ENCODE data around the gene MAEL.

The MAEL gene

GRCh38 chr1:167057241-167057688, 68.2 kb downstream of the MAEL start:
- no peak for DNase-seq

GRCh38 chr1:167059045-167059808, 70.1 kb downstream of the MAEL start:
- peak; percentile 40 to 72 (median 53) for DNase-seq

GRCh38 chr1:167059809-167060107, 70.7 kb downstream of the MAEL start:
- no peak for DNase-seq

GRCh38 chr1:167060141-167061072, 71.3 kb downstream of the MAEL start:
- DNase-seq: no peak

- no peak for DNase-seq
These were observed 72.0 kb downstream of the MAEL start for GRCh38 chr1:167061073-167061464.

GRCh38 chr1:167064621-167065020, 75.5 kb downstream of the MAEL start:
- DNase-seq: no peak

- DNase-seq: no peak
These were observed 76.4 kb downstream of the MAEL start for GRCh38 chr1:167065471-167065870.

- peak; percentile 60 to 82 (median 62) for DNase-seq
These were observed 77.4 kb downstream of the MAEL start for GRCh38 chr1:167066333-167067122.

GRCh38 chr1:167067904-167068303, 78.8 kb downstream of the MAEL start:
- DNase-seq: no peak

- DNase-seq: no peak
These were observed 79.7 kb downstream of the MAEL start for GRCh38 chr1:167068761-167069160.

GRCh38 chr1:167071286-167071685, 82.2 kb downstream of the MAEL start:
- no peak for DNase-seq

Measured in activated CD4-positive, CD25-positive, alpha-beta regulatory T cell (primary cell).